ENCODE data around the gene QRICH2. TPM values are rescaled to one million over a fixed set of nuclear protein-coding genes. Genes with fewer than 3 reads are reported as not detected.

QRICH2 gene
- total RNA-seq, 1 donor, result 3.6 TPM

DNA sequence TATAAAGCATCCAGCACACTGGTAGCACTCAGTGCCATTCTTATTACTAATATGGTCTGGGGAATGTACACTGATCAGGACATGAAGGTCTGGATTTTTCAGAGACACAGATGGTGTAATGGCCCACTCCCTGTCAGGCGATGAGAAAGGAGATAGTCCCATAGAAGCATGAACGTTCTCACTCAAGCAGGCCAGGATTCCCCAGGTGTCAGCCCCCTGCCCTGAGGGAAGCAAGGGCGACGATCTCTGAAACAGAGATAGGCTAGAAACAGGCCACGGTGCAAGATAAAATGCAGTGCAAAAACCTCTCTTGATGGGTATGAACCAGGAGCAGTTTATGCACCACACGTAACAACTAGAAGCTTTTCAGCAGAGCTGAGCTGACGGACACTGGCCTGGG lies 35.0 kb upstream of the QRICH2 start:
- no peak overlapping the region for H3K4me3 ChIP-seq (ENCODE audit: insufficient read depth, low read length)
- DNase-seq (ENCODE audit: insufficient read length, low spot score, missing footprints), result no peak
- H3K4me2 ChIP-seq (ENCODE audit: insufficient read depth, low read length), result no peak overlapping the region
- TF ChIP-seq, protein P1, sequence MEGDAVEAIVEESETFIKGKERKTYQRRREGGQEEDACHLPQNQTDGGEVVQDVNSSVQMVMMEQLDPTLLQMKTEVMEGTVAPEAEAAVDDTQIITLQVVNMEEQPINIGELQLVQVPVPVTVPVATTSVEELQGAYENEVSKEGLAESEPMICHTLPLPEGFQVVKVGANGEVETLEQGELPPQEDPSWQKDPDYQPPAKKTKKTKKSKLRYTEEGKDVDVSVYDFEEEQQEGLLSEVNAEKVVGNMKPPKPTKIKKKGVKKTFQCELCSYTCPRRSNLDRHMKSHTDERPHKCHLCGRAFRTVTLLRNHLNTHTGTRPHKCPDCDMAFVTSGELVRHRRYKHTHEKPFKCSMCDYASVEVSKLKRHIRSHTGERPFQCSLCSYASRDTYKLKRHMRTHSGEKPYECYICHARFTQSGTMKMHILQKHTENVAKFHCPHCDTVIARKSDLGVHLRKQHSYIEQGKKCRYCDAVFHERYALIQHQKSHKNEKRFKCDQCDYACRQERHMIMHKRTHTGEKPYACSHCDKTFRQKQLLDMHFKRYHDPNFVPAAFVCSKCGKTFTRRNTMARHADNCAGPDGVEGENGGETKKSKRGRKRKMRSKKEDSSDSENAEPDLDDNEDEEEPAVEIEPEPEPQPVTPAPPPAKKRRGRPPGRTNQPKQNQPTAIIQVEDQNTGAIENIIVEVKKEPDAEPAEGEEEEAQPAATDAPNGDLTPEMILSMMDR (IDR thresholded peaks at IDR 0.05; ENCODE audit: extremely low read depth, low read depth, low read length), result no peak
- H3K4me1 ChIP-seq (ENCODE audit: insufficient read depth, low read length), result no peaks in the 10 kb centered on the region
- no peaks in the 10 kb centered on the region for H3K27me3 ChIP-seq (ENCODE audit: insufficient read depth, low read length)
- H4K20me1 ChIP-seq (ENCODE audit: insufficient read depth, low read length), result no peaks in the 10 kb centered on the region
- H3K36me3 ChIP-seq (ENCODE audit: insufficient read depth, low read length), result peaks cover 25% of the 10 kb centered on the region
- H3K27ac ChIP-seq (ENCODE audit: low read depth, low read length), result no peak overlapping the region
- no peak overlapping the region for H2AFZ ChIP-seq (ENCODE audit: low read length)
- H3K9me3 ChIP-seq (ENCODE audit: low read depth, low read length), result no peaks in the 10 kb centered on the region
- peaks cover 11% of the 10 kb centered on the region for H3K79me2 ChIP-seq (ENCODE audit: insufficient read depth, low read length)

DNA sequence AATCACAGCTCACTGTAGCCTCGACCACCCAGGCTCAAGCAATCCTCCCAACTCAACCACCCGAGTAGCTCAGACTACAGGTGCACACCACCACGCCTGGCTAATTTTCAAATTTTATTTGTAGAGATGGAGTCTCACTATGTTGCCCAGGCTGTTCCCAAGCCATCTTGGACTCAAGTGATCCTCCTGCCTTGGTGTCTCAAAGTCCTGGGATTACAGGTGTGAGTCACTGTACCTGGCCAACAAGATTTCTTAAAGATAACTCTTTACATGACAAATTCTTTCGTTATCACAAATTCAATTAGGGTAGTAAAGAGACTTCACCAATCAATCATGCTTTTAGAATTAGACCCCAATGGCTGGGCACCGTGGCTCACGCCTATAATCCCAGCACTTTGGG lies 33.2 kb upstream of the QRICH2 start:
- H3K4me1 ChIP-seq (ENCODE audit: insufficient read depth, low read length), result peaks cover 10% of the 10 kb centered on the region
- H3K79me2 ChIP-seq (ENCODE audit: insufficient read depth, low read length), result peaks cover 24% of the 10 kb centered on the region
- no peaks in the 10 kb centered on the region for H3K27me3 ChIP-seq (ENCODE audit: insufficient read depth, low read length)
- TF ChIP-seq, protein P1 (IDR thresholded peaks at IDR 0.05; ENCODE audit: extremely low read depth, low read depth, low read length), result no peak
- no peaks in the 10 kb centered on the region for H3K9me3 ChIP-seq (ENCODE audit: low read depth, low read length)
- DNase-seq (ENCODE audit: insufficient read length, low spot score, missing footprints), result no peak
- no peak overlapping the region for H3K27ac ChIP-seq (ENCODE audit: low read depth, low read length)
- peaks cover 19% of the 10 kb centered on the region for H3K36me3 ChIP-seq (ENCODE audit: insufficient read depth, low read length)
- no peak overlapping the region for H2AFZ ChIP-seq (ENCODE audit: low read length)
- H3K4me3 ChIP-seq (ENCODE audit: insufficient read depth, low read length), result no peak overlapping the region
- peaks cover 6% of the 10 kb centered on the region for H4K20me1 ChIP-seq (ENCODE audit: insufficient read depth, low read length)
- no peak overlapping the region for H3K4me2 ChIP-seq (ENCODE audit: insufficient read depth, low read length)

DNA sequence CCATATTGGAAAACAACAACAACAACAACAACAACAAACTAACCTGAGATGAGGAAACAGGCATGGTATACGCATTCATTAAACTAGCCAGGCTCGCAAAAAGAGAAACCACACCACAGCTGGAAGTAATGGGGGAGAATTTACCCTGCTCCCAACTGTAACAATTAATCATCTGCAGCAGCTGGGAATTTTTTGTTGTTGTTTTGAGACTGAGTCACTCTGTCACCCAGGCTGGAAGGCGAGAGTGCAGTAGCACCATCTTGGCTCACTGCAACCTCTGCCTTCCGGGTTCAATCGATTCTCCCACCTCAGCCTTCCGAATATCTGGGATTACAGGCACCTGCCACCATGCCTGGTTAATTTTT lies 29.3 kb upstream of the QRICH2 start:
- H3K4me2 ChIP-seq (ENCODE audit: insufficient read depth, low read length), result no peak overlapping the region

DNA sequence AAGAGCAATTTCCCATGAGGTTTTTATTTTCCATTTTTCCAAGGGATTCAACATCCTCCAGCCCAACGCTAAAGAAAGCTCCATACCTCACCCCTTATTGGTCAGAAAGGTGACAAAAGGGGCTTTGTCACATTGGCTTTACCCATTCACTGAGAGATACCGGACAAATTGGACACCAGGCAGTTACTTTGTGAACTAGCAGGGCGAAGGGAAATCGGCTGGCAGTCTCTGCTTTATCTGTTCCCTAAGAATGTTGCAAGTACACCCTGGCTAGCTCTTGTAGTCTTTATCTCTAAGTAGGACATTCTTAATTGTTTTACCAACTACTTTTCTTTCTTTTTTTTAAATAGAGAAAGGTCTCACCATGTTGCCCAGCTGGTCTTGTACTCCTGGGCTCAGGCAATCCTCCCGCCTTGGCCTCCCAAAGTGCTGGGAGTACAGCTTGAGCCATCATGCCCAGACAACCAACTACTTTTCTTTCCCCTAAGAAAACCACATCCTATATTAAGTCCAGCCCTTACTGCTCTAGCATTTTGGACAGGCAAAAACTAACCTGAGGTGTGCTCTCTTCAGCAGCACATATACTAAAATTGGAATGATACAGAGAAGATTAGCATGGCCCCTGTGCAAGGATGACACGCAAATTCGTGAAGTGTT lies 28.8 kb upstream of the QRICH2 start:
- Histone ChIP-seq H3K4me1 (ENCODE audit: insufficient read depth, low read length) (peaks cover 10% of the 10 kb centered on the region), H3K27me3 (ENCODE audit: insufficient read depth, low read length) (no peaks in the 10 kb centered on the region), H3K4me2 (ENCODE audit: insufficient read depth, low read length) (no peak overlapping the region), H3K4me3 (ENCODE audit: insufficient read depth, low read length) (no peak overlapping the region), H2AFZ (ENCODE audit: low read length) (no peak overlapping the region), H3K79me2 (ENCODE audit: insufficient read depth, low read length) (peaks cover 52% of the 10 kb centered on the region), H3K27ac (ENCODE audit: low read depth, low read length) (no peak overlapping the region), H4K20me1 (ENCODE audit: insufficient read depth, low read length) (peaks cover 11% of the 10 kb centered on the region), H3K9me3 (ENCODE audit: low read depth, low read length) (no peaks in the 10 kb centered on the region), H3K36me3 (ENCODE audit: insufficient read depth, low read length) (peaks cover 12% of the 10 kb centered on the region)
- TF ChIP-seq, protein P1 (IDR thresholded peaks at IDR 0.05; ENCODE audit: extremely low read depth, low read depth, low read length), result no peak
- DNase-seq (ENCODE audit: insufficient read length, low spot score, missing footprints), result peak; percentile 43

More for the DNA sequence above, 29.3 kb upstream of the QRICH2 start:
- TF ChIP-seq, protein P1 (IDR thresholded peaks at IDR 0.05; ENCODE audit: extremely low read depth, low read depth, low read length), result no peak
- Histone ChIP-seq H3K4me1 (ENCODE audit: insufficient read depth, low read length) (peaks cover 10% of the 10 kb centered on the region), H4K20me1 (ENCODE audit: insufficient read depth, low read length) (peaks cover 9% of the 10 kb centered on the region), H2AFZ (ENCODE audit: low read length) (no peak overlapping the region), H3K79me2 (ENCODE audit: insufficient read depth, low read length) (peaks cover 48% of the 10 kb centered on the region), H3K36me3 (ENCODE audit: insufficient read depth, low read length) (peaks cover 7% of the 10 kb centered on the region), H3K4me3 (ENCODE audit: insufficient read depth, low read length) (no peak overlapping the region), H3K27ac (ENCODE audit: low read depth, low read length) (no peak overlapping the region), H3K9me3 (ENCODE audit: low read depth, low read length) (no peaks in the 10 kb centered on the region), H3K27me3 (ENCODE audit: insufficient read depth, low read length) (no peaks in the 10 kb centered on the region)
- peak; percentile 57 for DNase-seq (ENCODE audit: insufficient read length, low spot score, missing footprints)
